Stimulated activated naive CD8-positive, alpha-beta T cell treated with anti-CD3 and anti-CD28 coated beads, Interleukin-15, Interleukin-2, amounts not matched to agents 100 ng/mL and 50 ng/mL, for 24 hours (primary cell): Measurements from ENCODE around the gene DGLUCY.
"Not testable (repeated sequence)": the region's sequence is repeated elsewhere in the genome, so short reads cannot be mapped to it uniquely, and the experiment has no call there.

ENCODE experiments used
- H3K27ac Mint-ChIP-seq: one replicate; pipeline ENCODE4 v1.8.0; 2021; ENCODE audit warnings: mild to moderate bottlenecking, mixed read lengths
- H3K27me3 Mint-ChIP-seq: one replicate; pipeline ENCODE4 v1.8.0; 2021; ENCODE audit warnings: mixed read lengths
- H3K36me3 Mint-ChIP-seq: one replicate; pipeline ENCODE4 v1.8.0; 2021; ENCODE audit warnings: low read depth, mixed read lengths
- H3K4me1 Mint-ChIP-seq: one replicate; pipeline ENCODE4 v1.8.0; 2021; ENCODE audit warnings: low read depth, mixed read lengths
- H3K4me3 Mint-ChIP-seq: one replicate; pipeline ENCODE4 v1.8.0; 2021; ENCODE audit warnings: mild to moderate bottlenecking, mixed read lengths
- H3K9me3 Mint-ChIP-seq: one replicate; pipeline ENCODE4 v1.8.0; 2021; ENCODE audit warnings: mixed read lengths

Gene DGLUCY

DNA sequence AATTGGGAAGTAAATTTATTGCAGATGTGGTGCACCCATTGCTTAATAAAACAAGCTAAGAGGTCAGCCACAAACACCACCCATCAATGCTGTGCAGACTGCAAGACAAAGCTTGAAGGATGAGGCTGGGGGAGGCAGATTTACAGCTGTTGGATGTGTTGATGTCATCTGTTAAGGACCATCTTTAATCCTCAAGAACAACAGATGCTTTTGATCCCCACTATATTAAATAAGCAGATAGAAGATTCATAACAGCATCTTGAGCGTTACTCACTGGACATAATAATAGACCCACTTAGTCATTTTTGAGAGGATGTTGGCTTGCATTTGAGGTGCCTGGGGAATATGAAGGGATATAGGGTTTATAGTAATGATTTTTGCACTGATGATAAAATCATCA lies 71.8 kb downstream of the DGLUCY start:
- no peaks in the 10 kb centered on the region for H3K4me1 Mint-ChIP-seq
- H3K9me3 Mint-ChIP-seq = no peaks in the 10 kb centered on the region
- no peaks in the 10 kb centered on the region for H3K27me3 Mint-ChIP-seq
- no peak overlapping the region for H3K27ac Mint-ChIP-seq
- H3K4me3 Mint-ChIP-seq = no peak overlapping the region
- H3K36me3 Mint-ChIP-seq = peaks cover 53% of the 10 kb centered on the region

DNA sequence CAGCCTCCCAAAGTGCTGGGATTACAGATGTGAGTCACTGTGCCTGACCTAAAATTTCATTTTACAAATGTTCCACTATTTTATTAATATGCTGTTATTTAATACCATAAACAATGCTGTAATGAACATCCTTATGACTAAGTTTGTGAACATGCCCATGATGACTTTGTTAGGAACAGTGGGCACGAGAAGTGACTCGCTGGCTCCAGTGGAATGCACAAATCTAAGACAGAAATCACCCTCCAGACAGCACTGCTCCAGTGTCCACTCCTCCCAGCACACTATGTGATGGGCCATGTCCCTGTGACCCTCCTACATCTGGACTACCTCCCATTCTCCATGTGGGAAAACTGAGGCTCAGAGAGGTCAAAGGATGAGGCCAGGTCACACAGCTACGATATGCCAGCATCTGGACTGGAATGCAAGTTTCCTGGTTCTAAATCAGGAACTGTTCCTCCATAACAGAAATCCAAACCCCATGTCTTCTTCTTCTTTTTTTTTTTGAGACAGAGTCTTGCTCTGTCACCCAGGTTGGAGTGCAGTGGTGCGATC lies 72.7 kb downstream of the DGLUCY start:
- Mint-ChIP-seq H3K27ac (no peak overlapping the region), H3K27me3 (no peaks in the 10 kb centered on the region), H3K9me3 (no peaks in the 10 kb centered on the region), H3K4me1 (no peaks in the 10 kb centered on the region), H3K36me3 (peaks cover 55% of the 10 kb centered on the region), H3K4me3 (no peak overlapping the region)

DNA sequence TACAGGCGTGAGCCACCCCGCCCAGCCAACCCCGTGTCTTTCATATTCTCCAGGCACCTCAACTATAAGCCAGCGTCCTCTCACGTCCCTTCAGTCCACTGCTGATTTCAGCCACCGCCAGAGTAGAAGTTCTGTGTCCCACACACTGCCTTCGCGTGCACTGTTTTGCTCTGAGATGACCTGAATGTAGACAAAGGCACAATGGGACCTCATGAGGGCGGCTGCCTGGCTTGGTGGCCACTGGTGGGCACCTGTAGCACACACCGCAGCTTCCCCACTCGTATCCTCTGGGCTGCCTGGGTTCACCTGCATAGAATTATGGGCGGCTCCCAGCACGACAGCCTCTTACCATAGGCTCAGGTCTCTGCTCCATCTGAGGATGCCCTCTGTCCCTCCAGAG lies 73.4 kb downstream of the DGLUCY start:
- Mint-ChIP-seq H3K9me3 (no peaks in the 10 kb centered on the region), H3K36me3 (peaks cover 62% of the 10 kb centered on the region), H3K4me1 (no peaks in the 10 kb centered on the region), H3K27me3 (no peaks in the 10 kb centered on the region), H3K4me3 (no peak overlapping the region), H3K27ac (no peak overlapping the region)

GRCh38 chr14:91190853-91191252 lies 77.0 kb downstream of the DGLUCY start:
- Mint-ChIP-seq H3K36me3 (peaks cover 66% of the 10 kb centered on the region), H3K4me3 (no peak overlapping the region), H3K27ac (no peak overlapping the region)

GRCh38 chr14:91193069-91193468 lies 79.2 kb downstream of the DGLUCY start:
- H3K36me3 Mint-ChIP-seq = peaks cover 70% of the 10 kb centered on the region
- no peaks in the 10 kb centered on the region for H3K9me3 Mint-ChIP-seq
- H3K27ac Mint-ChIP-seq = no peak overlapping the region
- no peaks in the 10 kb centered on the region for H3K27me3 Mint-ChIP-seq
- H3K4me1 Mint-ChIP-seq = peaks cover 20% of the 10 kb centered on the region
- no peak overlapping the region for H3K4me3 Mint-ChIP-seq

More at GRCh38 chr14:91190853-91191252, 77.0 kb downstream of the DGLUCY start:
- H3K9me3 Mint-ChIP-seq = no peaks in the 10 kb centered on the region
- peaks cover 16% of the 10 kb centered on the region for H3K4me1 Mint-ChIP-seq
- H3K27me3 Mint-ChIP-seq = no peaks in the 10 kb centered on the region

DNA sequence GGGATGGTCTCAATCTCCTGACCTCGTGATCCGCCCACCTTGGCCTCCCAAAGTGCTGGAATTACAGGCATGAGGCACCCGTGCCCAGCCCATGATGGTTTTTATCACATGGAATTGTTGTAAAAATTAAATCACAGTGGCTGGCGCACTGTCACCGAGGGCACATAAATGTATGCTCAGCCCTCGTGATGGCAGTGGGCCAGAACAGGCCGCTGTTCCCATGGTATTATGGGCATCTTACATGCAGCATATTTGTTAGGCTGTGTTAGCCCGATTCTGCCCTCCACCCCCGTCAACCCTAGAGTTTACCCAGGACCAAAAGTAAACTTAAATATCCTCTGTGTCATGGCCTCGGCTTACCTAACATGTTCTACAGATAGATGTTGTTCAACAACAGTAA lies 82.0 kb downstream of the DGLUCY start:
- Mint-ChIP-seq H3K9me3 (peaks cover 2% of the 10 kb centered on the region), H3K27me3 (no peaks in the 10 kb centered on the region), H3K4me3 (no peak overlapping the region), H3K36me3 (peaks cover 65% of the 10 kb centered on the region), H3K4me1 (peaks cover 20% of the 10 kb centered on the region), H3K27ac (no peak overlapping the region)

GRCh38 chr14:91197631-91198030 lies 83.8 kb downstream of the DGLUCY start:
- peak overlapping the region; percentile 8 for H3K27ac Mint-ChIP-seq
- no peaks in the 10 kb centered on the region for H3K27me3 Mint-ChIP-seq
- peaks cover 4% of the 10 kb centered on the region for H3K9me3 Mint-ChIP-seq
- H3K4me1 Mint-ChIP-seq = peaks cover 27% of the 10 kb centered on the region
- peaks cover 58% of the 10 kb centered on the region for H3K36me3 Mint-ChIP-seq
- H3K4me3 Mint-ChIP-seq = no peak overlapping the region

- H3K9me3 Mint-ChIP-seq, H3K4me3 Mint-ChIP-seq, H3K27ac Mint-ChIP-seq, H3K27me3 Mint-ChIP-seq: not testable (repeated sequence)
- peaks cover 71% of the 10 kb centered on the region for H3K36me3 Mint-ChIP-seq
- H3K4me1 Mint-ChIP-seq = peaks cover 33% of the 10 kb centered on the region
Observed at GRCh38 chr14:91200802-91201201, 86.9 kb downstream of the DGLUCY start.

DNA sequence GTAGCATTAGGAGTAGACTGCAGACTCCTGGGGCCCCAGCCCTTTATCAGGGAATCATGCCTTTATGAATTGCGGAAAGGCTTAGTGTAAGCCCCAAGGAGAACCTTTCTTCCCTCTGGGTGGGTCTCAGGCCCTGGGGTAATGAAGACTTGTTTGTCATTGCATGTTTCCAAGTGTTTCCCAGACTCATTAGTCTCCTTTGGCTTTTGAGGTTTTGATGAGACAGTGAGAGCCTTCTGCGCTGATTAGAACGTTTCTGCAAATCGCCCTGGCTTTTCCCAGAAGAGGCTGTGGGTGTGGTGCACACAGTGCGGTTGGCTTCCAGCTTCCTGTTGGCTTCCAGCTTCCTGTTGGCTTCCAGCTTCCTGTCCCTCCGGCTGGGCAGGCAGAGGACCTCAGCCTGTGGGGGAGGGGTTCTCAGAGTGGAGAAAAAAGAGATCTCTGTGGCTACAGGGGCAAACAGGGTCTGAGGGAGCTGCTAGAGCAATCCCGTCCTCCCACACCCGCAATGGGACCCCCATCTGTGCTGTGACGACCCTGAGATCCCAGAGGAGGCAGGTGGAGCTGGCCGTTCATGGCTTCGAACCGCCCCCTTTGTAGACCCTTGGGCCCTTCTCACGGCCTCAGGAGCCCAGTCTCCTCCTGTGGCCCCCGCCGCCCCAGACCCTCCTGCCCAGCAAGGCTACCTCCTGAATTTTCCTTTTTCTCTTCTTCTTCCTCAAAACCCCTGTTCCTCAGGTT lies 88.5 kb downstream of the DGLUCY start:
- H3K4me3 Mint-ChIP-seq = no peak overlapping the region
- peaks cover 71% of the 10 kb centered on the region for H3K36me3 Mint-ChIP-seq
- H3K9me3 Mint-ChIP-seq = peaks cover 4% of the 10 kb centered on the region
- peak overlapping the region; percentile 68 for H3K27ac Mint-ChIP-seq
- H3K4me1 Mint-ChIP-seq = peaks cover 47% of the 10 kb centered on the region
- H3K27me3 Mint-ChIP-seq = no peaks in the 10 kb centered on the region

GRCh38 chr14:91204657-91205056 lies 90.8 kb downstream of the DGLUCY start:
- no peaks in the 10 kb centered on the region for H3K27me3 Mint-ChIP-seq
- peak overlapping the region; percentile 0 for H3K4me3 Mint-ChIP-seq
- H3K36me3 Mint-ChIP-seq = peaks cover 77% of the 10 kb centered on the region
- H3K4me1 Mint-ChIP-seq = peaks cover 46% of the 10 kb centered on the region
- peaks cover 4% of the 10 kb centered on the region for H3K9me3 Mint-ChIP-seq
- H3K27ac Mint-ChIP-seq = peak overlapping the region; percentile 53

DNA sequence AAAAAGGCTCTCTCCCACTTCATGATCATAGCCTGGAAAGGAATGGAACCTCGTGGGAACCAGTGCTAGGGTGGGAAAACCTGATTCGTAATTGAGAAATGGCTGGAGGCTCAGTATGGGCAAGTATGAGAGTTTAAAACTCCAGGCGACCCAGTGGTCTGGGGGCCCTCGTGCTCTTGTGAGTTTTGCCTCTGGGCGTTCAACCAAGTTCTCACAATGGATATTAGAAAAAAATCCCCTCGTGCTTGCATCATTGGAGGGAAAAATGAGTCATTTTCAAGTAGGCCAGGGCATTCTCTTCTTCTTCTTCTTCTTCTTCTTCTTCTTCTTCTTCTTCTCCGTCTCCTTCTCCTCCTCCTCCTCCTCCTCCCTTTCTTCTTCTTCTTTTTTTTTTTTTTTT lies 91.6 kb downstream of the DGLUCY start:
- peak overlapping the region; percentile 53 for H3K27ac Mint-ChIP-seq
- peaks cover 4% of the 10 kb centered on the region for H3K9me3 Mint-ChIP-seq
- peaks cover 74% of the 10 kb centered on the region for H3K36me3 Mint-ChIP-seq
- H3K4me1 Mint-ChIP-seq = peaks cover 46% of the 10 kb centered on the region
- H3K4me3 Mint-ChIP-seq = peak overlapping the region; percentile 0
- H3K27me3 Mint-ChIP-seq = no peaks in the 10 kb centered on the region

DNA sequence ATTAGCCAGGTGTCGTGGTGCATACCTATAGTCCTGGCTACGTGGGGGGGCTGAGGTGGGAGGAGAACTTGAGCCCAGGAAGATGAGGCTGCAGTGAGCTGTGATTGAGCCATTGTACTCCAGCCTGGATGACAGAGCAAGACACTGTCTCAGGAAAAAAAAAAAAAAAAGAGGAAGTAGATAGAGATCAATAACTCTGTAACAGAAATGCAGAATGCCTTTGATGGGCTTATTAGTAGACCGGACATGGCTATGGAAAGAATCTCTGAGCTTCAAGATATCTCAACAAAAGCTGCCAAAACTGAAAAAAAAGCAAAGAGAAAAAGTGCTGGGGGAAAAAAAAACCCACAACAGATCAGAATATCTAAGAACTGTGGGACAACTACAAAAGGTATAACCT lies 93.1 kb downstream of the DGLUCY start:
- no peaks in the 10 kb centered on the region for H3K27me3 Mint-ChIP-seq
- no peaks in the 10 kb centered on the region for H3K9me3 Mint-ChIP-seq
- no peak overlapping the region for H3K4me3 Mint-ChIP-seq
- H3K4me1 Mint-ChIP-seq = peaks cover 45% of the 10 kb centered on the region
- peaks cover 81% of the 10 kb centered on the region for H3K36me3 Mint-ChIP-seq
- H3K27ac Mint-ChIP-seq = peak overlapping the region; percentile 23

- Mint-ChIP-seq H3K27ac (no peak overlapping the region), H3K36me3 (peaks cover 66% of the 10 kb centered on the region), H3K9me3 (no peaks in the 10 kb centered on the region)
Observed at GRCh38 chr14:91211017-91211416, 97.1 kb downstream of the DGLUCY start.

GRCh38 chr14:91214306-91214705 lies 100.4 kb downstream of the DGLUCY start:
- H3K4me1 Mint-ChIP-seq = no peaks in the 10 kb centered on the region
- H3K27me3 Mint-ChIP-seq = no peaks in the 10 kb centered on the region
- peaks cover 56% of the 10 kb centered on the region for H3K36me3 Mint-ChIP-seq
- no peaks in the 10 kb centered on the region for H3K9me3 Mint-ChIP-seq
- H3K4me3 Mint-ChIP-seq = no peak overlapping the region
- no peak overlapping the region for H3K27ac Mint-ChIP-seq

More at GRCh38 chr14:91211017-91211416, 97.1 kb downstream of the DGLUCY start:
- Mint-ChIP-seq H3K27me3 (no peaks in the 10 kb centered on the region), H3K4me1 (peaks cover 15% of the 10 kb centered on the region), H3K4me3 (no peak overlapping the region)

DNA sequence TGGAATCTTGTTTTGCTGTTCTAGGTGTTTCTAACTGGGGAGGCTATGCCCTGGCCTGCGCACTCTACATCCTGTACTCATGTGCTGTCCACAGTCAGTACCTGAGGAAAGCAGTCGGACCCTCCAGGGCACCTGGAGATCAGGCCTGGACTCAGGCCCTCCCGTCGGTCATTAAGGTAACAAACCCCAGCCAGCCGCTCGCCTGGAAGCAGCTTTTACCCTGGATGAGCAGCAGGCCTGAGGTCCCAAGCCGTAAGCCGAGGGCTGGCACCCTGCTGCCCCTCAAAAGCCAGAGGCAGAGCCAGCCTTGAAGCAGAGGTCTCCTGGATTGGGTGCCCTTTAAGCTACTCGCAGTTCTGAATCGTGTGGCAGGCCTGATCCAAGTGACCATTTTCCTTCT lies 101.5 kb downstream of the DGLUCY start:
- Mint-ChIP-seq H3K9me3 (no peaks in the 10 kb centered on the region), H3K27ac (peak overlapping the region; percentile 58), H3K4me3 (no peak overlapping the region), H3K36me3 (peaks cover 54% of the 10 kb centered on the region), H3K27me3 (no peaks in the 10 kb centered on the region), H3K4me1 (no peaks in the 10 kb centered on the region)
